ENCODE data around the gene FAM222B. TPM values are rescaled to one million over a fixed set of nuclear protein-coding genes. Genes with fewer than 3 reads are reported as not detected.
A peak's percentile ranks its signal among the peaks of the same experiment; 100 is the strongest.

FAM222B gene
- total RNA-seq = 10 to 100 TPM; 28.1 to 55.8 (median 44.6) TPM

- peak within 1 kb of the TSS; percentile 83 to 96 (median 84) for H3K27ac ChIP-seq
- H3K9me3 ChIP-seq = no peaks in the 10 kb centered on the region
- TF ChIP-seq POLR2A (IDR thresholded peaks at IDR 0.05) (peak; percentile 64 to 88), CTCF (IDR thresholded peaks at IDR 0.05) (peak in 1 of 6 experiments; percentile 38)
- peak; percentile 74 to 90 (median 84) for DNase-seq
- peaks cover 0 to 17% (median 4%) of the 10 kb centered on the region in 4 donors for H3K4me1 ChIP-seq
- peak within 1 kb of the TSS; percentile 70 to 76 (median 72) for H3K4me3 ChIP-seq
- H3K36me3 ChIP-seq = no peaks in the 10 kb centered on the region
- no peaks in the 10 kb centered on the region for H3K27me3 ChIP-seq
Measured at GRCh38 chr17:28842282-28843012, at the start of gene FAM222B. Gene FAM222B (minus strand): TSS chr17:28842790. CDS start chr17:28766667, 76,123 bp downstream.

GRCh38 chr17:28892024-28892423, 49.4 kb upstream of the FAM222B start:
- no peaks in the 10 kb centered on the region for H3K36me3 ChIP-seq
- H3K4me1 ChIP-seq = peaks cover 0 to 26% (median 19%) of the 10 kb centered on the region in 4 donors
- H3K4me3 ChIP-seq = no peak overlapping the region
- H3K27ac ChIP-seq = peak overlapping the region in 1 of 4 donors; percentile 62
- no peak for TF ChIP-seq CTCF (IDR thresholded peaks at IDR 0.05)
- TF ChIP-seq POLR2A (IDR thresholded peaks at IDR 0.05) = no peak
- no peaks in the 10 kb centered on the region for H3K27me3 ChIP-seq
- H3K9me3 ChIP-seq = no peaks in the 10 kb centered on the region
- DNase-seq = no peak

GRCh38 chr17:28891201-28891600, 48.6 kb upstream of the FAM222B start:
- no peak for DNase-seq
- no peaks in the 10 kb centered on the region for H3K9me3 ChIP-seq
- no peak overlapping the region for H3K27ac ChIP-seq
- no peak overlapping the region for H3K4me3 ChIP-seq
- H3K36me3 ChIP-seq = no peaks in the 10 kb centered on the region
- no peaks in the 10 kb centered on the region for H3K27me3 ChIP-seq
- peaks cover 0 to 22% (median 17%) of the 10 kb centered on the region in 4 donors for H3K4me1 ChIP-seq
- TF ChIP-seq POLR2A (IDR thresholded peaks at IDR 0.05) (no peak), CTCF (IDR thresholded peaks at IDR 0.05) (no peak)

- Histone ChIP-seq H3K27ac (no peak overlapping the region), H3K9me3 (no peaks in the 10 kb centered on the region), H3K36me3 (peaks cover 0 to 8% (median 0%) of the 10 kb centered on the region in 3 donors), H3K4me1 (peaks cover 0 to 20% (median 12%) of the 10 kb centered on the region in 4 donors), H3K4me3 (no peak overlapping the region), H3K27me3 (no peaks in the 10 kb centered on the region)
- no peak for DNase-seq
- no peak for TF ChIP-seq CTCF (IDR thresholded peaks at IDR 0.05)
- TF ChIP-seq POLR2A (IDR thresholded peaks at IDR 0.05) = no peak
Measured at GRCh38 chr17:28889996-28890395, 47.4 kb upstream of the FAM222B start.

- Histone ChIP-seq H3K27me3 (no peaks in the 10 kb centered on the region), H3K4me3 (no peak overlapping the region), H3K27ac (peak overlapping the region in 1 of 4 donors; percentile 47), H3K4me1 (peaks cover 0 to 14% (median 7%) of the 10 kb centered on the region in 4 donors), H3K9me3 (no peaks in the 10 kb centered on the region), H3K36me3 (peaks cover 0 to 19% (median 0%) of the 10 kb centered on the region in 3 donors)
- peak in 1 of 3 donors; percentile 41 for DNase-seq
- TF ChIP-seq CTCF (IDR thresholded peaks at IDR 0.05) = no peak
- no peak for TF ChIP-seq POLR2A (IDR thresholded peaks at IDR 0.05)
Measured at GRCh38 chr17:28888832-28889231, 46.2 kb upstream of the FAM222B start.
